Measurements from ENCODE around the gene TRIM25. TPM values are rescaled to one million over a fixed set of nuclear protein-coding genes. Genes with fewer than 3 reads are reported as not detected.

The TRIM25 gene, protein sequence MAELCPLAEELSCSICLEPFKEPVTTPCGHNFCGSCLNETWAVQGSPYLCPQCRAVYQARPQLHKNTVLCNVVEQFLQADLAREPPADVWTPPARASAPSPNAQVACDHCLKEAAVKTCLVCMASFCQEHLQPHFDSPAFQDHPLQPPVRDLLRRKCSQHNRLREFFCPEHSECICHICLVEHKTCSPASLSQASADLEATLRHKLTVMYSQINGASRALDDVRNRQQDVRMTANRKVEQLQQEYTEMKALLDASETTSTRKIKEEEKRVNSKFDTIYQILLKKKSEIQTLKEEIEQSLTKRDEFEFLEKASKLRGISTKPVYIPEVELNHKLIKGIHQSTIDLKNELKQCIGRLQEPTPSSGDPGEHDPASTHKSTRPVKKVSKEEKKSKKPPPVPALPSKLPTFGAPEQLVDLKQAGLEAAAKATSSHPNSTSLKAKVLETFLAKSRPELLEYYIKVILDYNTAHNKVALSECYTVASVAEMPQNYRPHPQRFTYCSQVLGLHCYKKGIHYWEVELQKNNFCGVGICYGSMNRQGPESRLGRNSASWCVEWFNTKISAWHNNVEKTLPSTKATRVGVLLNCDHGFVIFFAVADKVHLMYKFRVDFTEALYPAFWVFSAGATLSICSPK
- total RNA-seq: 16.2 and 22.8 TPM in 2 replicates

DNA sequence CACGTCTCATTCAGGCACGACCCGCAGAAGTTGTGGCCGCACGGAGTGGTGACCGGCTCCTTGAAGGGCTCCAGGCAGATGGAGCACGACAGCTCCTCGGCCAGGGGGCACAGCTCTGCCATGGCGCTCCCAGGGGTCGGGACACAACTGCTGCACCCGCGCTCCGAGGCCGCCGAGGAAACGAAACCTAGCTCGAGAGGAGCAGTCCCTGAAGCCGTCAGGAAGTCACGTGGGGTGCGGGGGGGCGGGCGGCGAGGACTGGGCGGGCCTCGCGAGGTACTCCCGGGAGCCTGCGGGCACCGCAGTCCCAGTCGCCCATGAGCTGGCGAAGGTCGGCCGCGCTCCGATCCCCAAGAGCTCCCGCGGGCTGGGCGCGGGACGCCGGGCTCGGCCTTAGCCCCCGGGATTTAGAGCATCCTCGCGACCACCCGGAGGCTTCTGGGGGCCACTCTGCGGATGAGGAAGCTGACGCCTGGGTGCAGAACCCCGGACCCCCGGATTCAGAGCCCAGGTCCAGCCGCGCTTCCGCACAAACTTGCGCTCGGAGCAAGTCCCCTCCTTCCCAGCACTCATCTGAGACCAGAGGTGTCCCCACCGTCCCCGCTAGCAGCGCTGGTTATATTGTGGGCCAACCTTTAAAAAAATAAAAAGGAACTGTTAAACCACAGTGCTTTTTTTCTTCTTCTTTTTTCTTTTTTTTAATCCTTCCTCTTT, at the start of gene TRIM25:
Gene TRIM25 (minus strand): TSS at position 183 of the 714 bp plus-strand sequence. CDS start 61 bp downstream, at position 122.

DNA sequence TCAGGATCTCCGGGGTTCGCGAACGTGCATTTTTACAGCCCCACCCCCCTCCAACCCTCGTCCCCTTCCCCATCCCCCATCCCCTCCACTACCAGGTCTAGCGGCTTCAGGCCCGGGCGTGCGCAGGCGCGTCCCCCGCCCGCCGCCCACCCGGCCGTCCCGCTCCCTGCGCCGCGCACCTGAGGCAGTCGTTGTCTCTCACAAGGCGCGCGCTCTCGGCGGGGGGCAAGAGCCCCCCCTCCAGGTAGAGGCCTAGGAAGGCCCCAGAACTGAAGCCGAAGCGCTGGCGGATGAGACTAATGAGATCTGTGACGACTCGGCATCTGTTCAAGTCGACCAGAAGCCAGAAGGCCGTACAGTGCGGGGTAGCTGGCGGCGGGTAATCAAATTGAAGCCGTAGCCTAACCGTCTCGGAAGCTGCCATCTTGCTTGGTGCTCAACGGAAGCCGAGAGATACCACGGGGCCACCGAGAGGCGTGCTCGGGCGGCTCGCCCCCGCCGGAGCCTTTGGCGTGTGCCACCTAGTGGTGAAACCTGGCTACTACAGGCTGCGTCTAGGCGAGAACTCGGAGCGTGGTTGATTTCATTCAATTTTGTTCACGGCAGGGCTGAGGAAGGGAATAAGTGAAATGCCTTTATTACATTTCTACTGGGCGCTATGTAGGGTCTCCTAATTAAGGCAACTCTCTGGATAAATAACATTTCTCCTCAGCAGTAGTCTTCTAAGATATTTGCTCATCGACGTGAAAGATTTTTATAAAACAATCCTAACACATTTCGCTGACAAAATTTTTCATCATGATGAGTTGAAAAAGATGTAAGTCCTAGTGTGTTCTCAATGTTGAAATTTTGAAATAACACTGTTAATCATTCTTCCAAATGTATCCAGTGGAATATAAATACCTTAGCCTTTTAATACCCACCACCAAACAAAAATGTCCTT, 47.0 kb upstream of the TRIM25 start, which contains the start of gene COIL:
Gene COIL (minus strand): TSS at position 455 of the 943 bp plus-strand sequence. CDS start 31 bp downstream, at position 424.

Other genes with a start within 250 kb of the TRIM25 start
- gene C17orf67, start 80.1 kb downstream of the TRIM25 start, total RNA-seq: 0.16 TPM in 1 of 2 replicates, not detected in the other
- gene DGKE, start 79.9 kb downstream of the TRIM25 start, total RNA-seq: 1.8 and 8.6 TPM in 2 replicates
- gene COIL, start 47.0 kb upstream of the TRIM25 start, total RNA-seq: 6.0 and 10.1 TPM in 2 replicates
- 77.8 and 103 TPM in 2 replicates for gene SCPEP1, start 64.1 kb upstream of the TRIM25 start, total RNA-seq
- 7.8 and 11.8 TPM in 2 replicates for gene AKAP1, start 171.2 kb upstream of the TRIM25 start, total RNA-seq